Ectodermal cell (in vitro differentiated cells): ENCODE results near the gene UVRAG.

Experiments used
- H3K27ac ChIP-seq: 2 replicates; pipeline ENCODE4 v1.7.0; 2013; ENCODE audit warnings: mild to moderate bottlenecking, low read depth, low read length; ENCODE audit not compliant: insufficient read depth, poor library complexity, severe bottlenecking
- H3K27me3 ChIP-seq: 2 replicates; pipeline ENCODE4 v1.7.0; 2013; ENCODE audit warnings: mild to moderate bottlenecking, low read length; ENCODE audit not compliant: insufficient read depth, control insufficient read depth, poor library complexity, severe bottlenecking
- H3K36me3 ChIP-seq: one replicate; pipeline ENCODE4 v1.7.0; 2013; ENCODE audit warnings: low read length; ENCODE audit not compliant: control insufficient read depth, insufficient read depth
- H3K4me1 ChIP-seq: one replicate; pipeline ENCODE4 v1.7.0; 2013; ENCODE audit warnings: low read length; ENCODE audit not compliant: control insufficient read depth, insufficient read depth
- H3K4me3 ChIP-seq: 2 replicates; pipeline ENCODE4 v1.7.0; 2013; ENCODE audit warnings: low read depth, low read length, control low read depth; ENCODE audit not compliant: insufficient read depth
- H3K9me3 ChIP-seq: 2 replicates; pipeline ENCODE4 v1.7.0; 2013; ENCODE audit warnings: mild to moderate bottlenecking, low read length, moderate library complexity; ENCODE audit not compliant: control insufficient read depth
- WGBS, 2 experiments: methylation state at CpG; one replicate each; pipeline ENCODE4 v1.1.7; 2013; ENCODE audit warnings: missing lambda C conversion rate in 2 of 2; 5-methylcytosine and 5-hydroxymethylcytosine counted together

The UVRAG gene

DNA sequence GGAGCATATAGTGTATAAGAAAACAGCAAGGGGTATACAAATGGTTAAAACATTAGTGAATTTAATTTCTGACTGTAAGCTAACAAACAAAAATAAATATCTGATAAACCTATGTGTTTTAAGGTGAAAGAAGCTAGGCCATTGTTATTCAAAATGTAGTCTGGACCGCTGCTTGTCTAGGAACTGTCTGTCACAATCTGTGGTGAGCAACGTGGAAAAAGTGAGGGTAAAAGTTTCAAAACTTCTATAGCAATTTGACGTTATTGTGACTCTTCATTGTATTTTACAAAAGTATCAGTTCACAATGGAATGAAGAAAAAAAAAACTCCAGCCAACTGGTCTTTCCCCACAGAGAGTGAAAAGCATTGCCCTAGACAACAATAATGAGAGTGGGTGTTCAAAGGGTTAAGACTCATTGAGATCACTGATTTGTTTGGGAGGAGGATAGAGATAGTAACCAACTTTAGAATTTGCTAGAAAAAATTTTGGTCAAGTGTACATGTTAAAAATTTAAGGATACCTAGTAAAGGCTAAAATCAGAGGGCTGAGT is 79.1 kb downstream of the UVRAG start:
- H3K9me3 ChIP-seq = no peaks in the 10 kb centered on the region
- no peaks in the 10 kb centered on the region for H3K4me1 ChIP-seq
- H3K27ac ChIP-seq = no peak overlapping the region
- no peak overlapping the region for H3K4me3 ChIP-seq
- 77% methylated on average over 2 to 3 of the region's 3 CpGs for WGBS, 2 experiments
- no peaks in the 10 kb centered on the region for H3K36me3 ChIP-seq
- no peaks in the 10 kb centered on the region for H3K27me3 ChIP-seq

GRCh38 chr11:75896843-75897419 is 81.9 kb downstream of the UVRAG start:
- H3K36me3 ChIP-seq = no peaks in the 10 kb centered on the region
- no peak overlapping the region for H3K27ac ChIP-seq
- no peak overlapping the region for H3K4me3 ChIP-seq
- no peaks in the 10 kb centered on the region for H3K9me3 ChIP-seq
- no peaks in the 10 kb centered on the region for H3K27me3 ChIP-seq
- 72 to 76% methylated on average over 2 to 4 of the region's 4 CpGs for WGBS, 2 experiments
- no peaks in the 10 kb centered on the region for H3K4me1 ChIP-seq

GRCh38 chr11:75898871-75899270 is 83.9 kb downstream of the UVRAG start:
- Histone ChIP-seq H3K36me3 (no peaks in the 10 kb centered on the region), H3K4me3 (no peak overlapping the region), H3K9me3 (no peaks in the 10 kb centered on the region), H3K27me3 (no peaks in the 10 kb centered on the region), H3K27ac (no peak overlapping the region), H3K4me1 (peaks cover 15% of the 10 kb centered on the region)
- WGBS, 2 experiments = 94 to 100% methylated on average over 2 of the region's 2 CpGs

DNA sequence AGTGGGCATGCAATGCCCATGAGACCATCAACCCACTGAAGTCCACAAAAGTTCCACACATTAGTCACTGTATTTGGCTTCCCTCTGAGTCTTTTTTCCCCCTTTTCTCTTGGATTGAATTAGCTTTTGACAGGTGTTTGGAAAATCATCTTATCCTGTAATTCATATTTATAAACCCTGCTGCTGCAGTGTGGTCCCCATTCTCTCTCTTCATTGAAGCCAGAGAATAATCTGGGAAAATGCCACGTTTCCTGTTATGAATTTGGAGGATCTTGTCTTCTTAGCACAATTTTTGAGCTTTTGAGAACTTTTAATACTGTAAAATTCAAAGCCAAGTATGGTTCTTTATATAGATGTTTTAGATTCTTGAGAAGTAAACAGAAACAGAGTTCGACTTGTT is 84.8 kb downstream of the UVRAG start:
- H3K27ac ChIP-seq = no peak overlapping the region
- no peaks in the 10 kb centered on the region for H3K9me3 ChIP-seq
- H3K27me3 ChIP-seq = no peaks in the 10 kb centered on the region
- whole genome bisulfite sequencing, 2 experiments = 89 to 94% methylated on average over 2 of the region's 2 CpGs
- peaks cover 15% of the 10 kb centered on the region for H3K4me1 ChIP-seq
- H3K4me3 ChIP-seq = no peak overlapping the region
- no peaks in the 10 kb centered on the region for H3K36me3 ChIP-seq

- H3K9me3 ChIP-seq = no peaks in the 10 kb centered on the region
- H3K4me1 ChIP-seq = peaks cover 15% of the 10 kb centered on the region
- no peak overlapping the region for H3K27ac ChIP-seq
- H3K4me3 ChIP-seq = no peak overlapping the region
- 97 to 100% methylated on average over 3 of the region's 3 CpGs for WGBS, 2 experiments
- no peaks in the 10 kb centered on the region for H3K27me3 ChIP-seq
- no peaks in the 10 kb centered on the region for H3K36me3 ChIP-seq
Measured at GRCh38 chr11:75900848-75901247, 85.8 kb downstream of the UVRAG start.

DNA sequence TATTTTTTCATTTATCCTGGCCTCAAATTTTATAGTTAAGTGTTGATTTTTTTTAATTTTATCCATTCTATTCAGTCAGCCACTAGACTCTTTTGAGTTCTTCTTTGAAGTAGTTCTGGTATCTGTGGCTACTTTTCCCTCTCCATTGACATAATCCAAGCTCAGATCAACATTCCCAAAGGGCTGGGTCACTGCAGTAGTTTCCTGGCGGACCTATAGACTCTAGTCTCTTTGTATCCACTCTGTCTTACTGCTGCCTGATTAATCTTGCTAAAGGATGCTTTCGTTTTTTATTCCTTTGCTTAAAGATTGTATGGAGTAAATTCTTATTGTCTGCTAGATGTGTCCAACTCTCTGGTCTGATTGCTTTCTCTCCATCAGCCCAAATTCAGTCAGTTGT is 87.6 kb downstream of the UVRAG start:
- H3K9me3 ChIP-seq = no peaks in the 10 kb centered on the region
- 86 to 90% methylated on average over 2 of the region's 2 CpGs for WGBS, 2 experiments
- no peaks in the 10 kb centered on the region for H3K36me3 ChIP-seq
- H3K4me3 ChIP-seq = no peak overlapping the region
- peak overlapping the region; percentile 46 for H3K27ac ChIP-seq
- no peaks in the 10 kb centered on the region for H3K27me3 ChIP-seq
- peaks cover 15% of the 10 kb centered on the region for H3K4me1 ChIP-seq

DNA sequence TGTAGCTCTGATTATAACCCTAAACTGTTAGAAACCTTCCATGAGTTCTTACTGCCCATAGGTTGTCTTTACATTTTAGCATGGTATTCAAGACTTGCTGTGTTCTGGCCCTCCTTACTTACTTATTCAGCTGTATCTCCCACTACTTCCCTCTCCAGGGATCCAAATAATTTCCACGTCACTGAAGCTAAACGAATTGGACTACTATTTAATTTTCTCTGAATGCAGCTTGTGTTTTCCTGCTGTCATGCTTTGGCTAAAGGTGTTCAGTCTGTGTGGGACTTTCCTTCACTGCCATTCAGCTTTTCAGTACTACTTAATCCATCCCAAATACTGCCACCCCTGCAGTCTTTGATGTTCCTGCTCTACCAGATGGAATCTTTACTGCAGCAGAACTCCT is 88.3 kb downstream of the UVRAG start:
- Histone ChIP-seq H3K9me3 (no peaks in the 10 kb centered on the region), H3K4me1 (peaks cover 15% of the 10 kb centered on the region), H3K4me3 (no peak overlapping the region), H3K27ac (no peak overlapping the region), H3K36me3 (no peaks in the 10 kb centered on the region), H3K27me3 (no peaks in the 10 kb centered on the region)
- WGBS, 2 experiments = 64 to 82% methylated on average over 2 of the region's 2 CpGs

DNA sequence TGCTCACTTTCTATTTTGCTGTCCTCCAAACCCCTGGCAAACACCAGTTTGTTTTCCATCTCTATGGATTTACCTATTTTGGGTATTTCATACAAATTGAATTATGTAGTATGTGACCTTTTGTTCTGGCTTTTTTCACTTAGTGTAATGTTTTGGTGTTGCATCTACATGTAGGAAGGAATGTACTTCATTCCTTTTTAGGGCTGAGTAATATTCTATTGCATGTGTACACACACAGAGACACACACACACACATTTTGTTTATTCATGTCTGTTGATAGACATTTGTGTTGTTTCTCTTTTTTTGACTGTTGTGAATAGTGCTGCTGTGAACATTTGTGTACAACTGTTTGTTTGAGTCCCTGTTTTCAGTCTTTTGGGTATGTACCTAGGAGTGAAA is 90.4 kb downstream of the UVRAG start:
- no peaks in the 10 kb centered on the region for H3K9me3 ChIP-seq
- no peak overlapping the region for H3K27ac ChIP-seq

GRCh38 chr11:75907906-75908527 is 93.0 kb downstream of the UVRAG start:
- WGBS, 2 experiments = 100% methylated on average over 2 to 3 of the region's 3 CpGs

More for the DNA sequence above, 90.4 kb downstream of the UVRAG start:
- Histone ChIP-seq H3K36me3 (no peaks in the 10 kb centered on the region), H3K27me3 (no peaks in the 10 kb centered on the region), H3K4me1 (peaks cover 15% of the 10 kb centered on the region), H3K4me3 (no peak overlapping the region)

GRCh38 chr11:75910426-75911145 is 95.6 kb downstream of the UVRAG start:
- Histone ChIP-seq H3K27ac (no peak overlapping the region), H3K36me3 (no peaks in the 10 kb centered on the region), H3K4me1 (no peaks in the 10 kb centered on the region), H3K4me3 (no peak overlapping the region), H3K27me3 (no peaks in the 10 kb centered on the region), H3K9me3 (no peaks in the 10 kb centered on the region)
- 83 to 88% methylated on average over 2 to 3 of the region's 3 CpGs for WGBS, 2 experiments

More at GRCh38 chr11:75907906-75908527, 93.0 kb downstream of the UVRAG start:
- Histone ChIP-seq H3K4me3 (no peak overlapping the region), H3K9me3 (no peaks in the 10 kb centered on the region), H3K27ac (no peak overlapping the region), H3K36me3 (no peaks in the 10 kb centered on the region), H3K4me1 (peaks cover 7% of the 10 kb centered on the region), H3K27me3 (no peaks in the 10 kb centered on the region)
